Body of pancreas (tissue), 4 donors: ENCODE results near the gene MAP1B. TPM values are rescaled to one million over a fixed set of nuclear protein-coding genes. Genes with fewer than 3 reads are reported as not detected.

ENCODE experiments used
- ATAC-seq: fragments of 150-250 bp; one replicate; pipeline ENCODE4 v1.9.1; 2016
- DNase-seq, 4 donors: peaks; one replicate each; pipeline ENCODE4 v3.0.0-alpha.2; 2019
- H3K27ac ChIP-seq, 4 donors: fragments of 200-600 bp; sonication (generic); 1 replicate in 3 of 4; 2 replicates in 1 of 4; pipeline versions ENCODE4 v1.5.1 to v1.6.1; 2016 to 2019; ENCODE audit warnings: mild to moderate bottlenecking in 1 of 4, mixed read lengths in 1 of 4, moderate library complexity in 1 of 4
- H3K27me3 ChIP-seq, 2 donors: fragments of 200-600 bp; sonication (generic); one replicate each; pipeline ENCODE4 v1.6.0; 2016; ENCODE audit warnings: mild to moderate bottlenecking in 1 of 2
- H3K36me3 ChIP-seq, 2 donors: fragments of 200-600 bp; sonication (generic); replicated peaks in 1 of 2; 2 replicates each; pipeline ENCODE4 v1.5.1; 2016; ENCODE audit warnings: low read depth in 2 of 2; ENCODE audit not compliant: insufficient read depth in 1 of 2
- H3K4me1 ChIP-seq: fragments of 200-600 bp; sonication (generic); one replicate; pipeline ENCODE4 v1.6.0; 2016
- H3K4me3 ChIP-seq, 2 donors: fragments of 200-600 bp; sonication (generic); 1 replicate in 1 of 2; 2 replicates in 1 of 2; pipeline ENCODE4 v1.5.1; 2016 to 2019
- H3K9me3 ChIP-seq, 3 donors: fragments of 200-600 bp; sonication (generic); 1 replicate in 2 of 3; 2 replicates in 1 of 3; pipeline ENCODE4 v1.5.1; 2016
- CTCF ChIP-seq, 7 experiments: fragments of 450-650 bp in 4 of 7; fragments of 200-600 bp in 3 of 7; sonication (generic) in 3 of 7; IDR thresholded peaks; one replicate each; pipeline ENCODE4 v1.5.1; 2016 to 2019; ENCODE audit warnings: antibody characterized with exemption in 7 of 7
- POLR2A ChIP-seq, 3 donors: fragments of 450-650 bp; IDR thresholded peaks; one replicate each; pipeline ENCODE4 v1.6.1; 2016; ENCODE audit warnings: antibody characterized with exemption in 3 of 3, mild to moderate bottlenecking in 2 of 3
- WGBS, 2 donors: methylation state at CpG; one replicate each; pipeline ENCODE4 v1.1.5; 2017; 5-methylcytosine and 5-hydroxymethylcytosine counted together
- intact Hi-C: fragments of 100-400 bp; cut with DNase I; formaldehyde crosslinking; loops from one replicate; pipeline ENCODE4 v1.15.1; 2023
- total RNA-seq, 2 donors: library from RNA; depleted of rRNA; stranded (reverse); fragments of >200 nt; gene quantifications; one replicate each; pipeline ENCODE4 v1.1.0, GENCODE V29; 2016

The MAP1B gene
- total RNA-seq, 2 donors from 2014 or later: 30.4 to 69.9 TPM

- 55 to 65% methylated on average over 4 of the region's 4 CpGs for WGBS, 2 donors
- Histone ChIP-seq H3K4me3 (no peak overlapping the region), H3K9me3 (no peaks in the 10 kb centered on the region), H3K27me3 (no peaks in the 10 kb centered on the region), H3K4me1 (no peaks in the 10 kb centered on the region), H3K36me3 (no peaks in the 10 kb centered on the region), H3K27ac (no peak overlapping the region)
- no peak for DNase-seq
- intact Hi-C loops: no loop called here
- no peak for ATAC-seq
- TF ChIP-seq POLR2A (IDR thresholded peaks at IDR 0.05) (no peak), CTCF (IDR thresholded peaks at IDR 0.05) (no peak)
Observed at GRCh38 chr5:72065751-72066255, 41.5 kb upstream of the MAP1B start.

- Histone ChIP-seq H3K4me3 (no peak overlapping the region), H3K4me1 (no peaks in the 10 kb centered on the region), H3K36me3 (no peaks in the 10 kb centered on the region), H3K27me3 (no peaks in the 10 kb centered on the region), H3K27ac (no peak overlapping the region), H3K9me3 (no peaks in the 10 kb centered on the region)
- WGBS, 2 donors: 36 to 48% methylated on average over 3 of the region's 3 CpGs
- intact Hi-C loops: no loop called here
- ATAC-seq (no peak), DNase-seq (peak in 1 of 4 donors; percentile 3)
- TF ChIP-seq POLR2A (IDR thresholded peaks at IDR 0.05): no peak
Observed at GRCh38 chr5:72066705-72067107, 40.6 kb upstream of the MAP1B start.

- Histone ChIP-seq H3K27me3 (no peaks in the 10 kb centered on the region), H3K4me1 (no peaks in the 10 kb centered on the region), H3K27ac (no peak overlapping the region), H3K36me3 (no peaks in the 10 kb centered on the region), H3K9me3 (no peaks in the 10 kb centered on the region), H3K4me3 (no peak overlapping the region)
- DNase-seq: no peak
- WGBS, 2 donors: 82 to 84% methylated on average over 5 of the region's 5 CpGs
- TF ChIP-seq CTCF (IDR thresholded peaks at IDR 0.05) (no peak), POLR2A (IDR thresholded peaks at IDR 0.05) (no peak)
- intact Hi-C loops: no loop called here
- no peak for ATAC-seq
Observed at GRCh38 chr5:72067682-72068470, 39.4 kb upstream of the MAP1B start.

GRCh38 chr5:72070529-72070928 is 36.7 kb upstream of the MAP1B start:
- no peak overlapping the region for H3K27ac ChIP-seq
- H3K4me1 ChIP-seq: no peaks in the 10 kb centered on the region
- H3K9me3 ChIP-seq: no peaks in the 10 kb centered on the region
- TF ChIP-seq CTCF (IDR thresholded peaks at IDR 0.05): no peak
- no peak for TF ChIP-seq POLR2A (IDR thresholded peaks at IDR 0.05)
- ATAC-seq (no peak), DNase-seq (no peak)
- H3K36me3 ChIP-seq: no peaks in the 10 kb centered on the region
- H3K4me3 ChIP-seq: no peak overlapping the region
- intact Hi-C loops: no loop called here
- no peaks in the 10 kb centered on the region for H3K27me3 ChIP-seq
- WGBS, 2 donors: 41 to 47% methylated on average over 3 of the region's 3 CpGs

GRCh38 chr5:72071906-72072305 is 35.4 kb upstream of the MAP1B start:
- Histone ChIP-seq H3K36me3 (no peaks in the 10 kb centered on the region), H3K9me3 (no peaks in the 10 kb centered on the region), H3K27ac (no peak overlapping the region), H3K27me3 (no peaks in the 10 kb centered on the region), H3K4me1 (no peaks in the 10 kb centered on the region), H3K4me3 (no peak overlapping the region)
- no peak for ATAC-seq
- intact Hi-C loops: no loop called here
- TF ChIP-seq CTCF (IDR thresholded peaks at IDR 0.05) (no peak), POLR2A (IDR thresholded peaks at IDR 0.05) (no peak)
- DNase-seq: no peak
- 73 to 84% methylated on average over 1 of the region's 1 CpG for WGBS, 2 donors
